ENCODE measurements around the gene STAT1.

GRCh38 chr2:190977505-190977904, 36.5 kb downstream of the STAT1 start:
- no peak for TF ChIP-seq CTCF (IDR thresholded peaks at IDR 0.05)
- TF ChIP-seq POLR2A (IDR thresholded peaks at IDR 0.05): no peak
